GM19023 (cell line): Measurements from ENCODE around the gene TGM2.
"Not testable (repeated sequence)": the region's sequence is repeated elsewhere in the genome, so short reads cannot be mapped to it uniquely, and the experiment has no call there.

Experiments used
- ATAC-seq: cut with Tn5 transposase; IDR thresholded peaks from one replicate; pipeline ENCODE4 v1.9.1; 2021; ENCODE audit warnings: mild to moderate bottlenecking, moderate library complexity; ENCODE audit not compliant: unreplicated experiment

The TGM2 gene

GRCh38 chr20:38104285-38104684 is 60.8 kb downstream of the TGM2 start:
- no peak for ATAC-seq

- not testable (repeated sequence) for ATAC-seq
Measured at GRCh38 chr20:38102206-38102605, 62.9 kb downstream of the TGM2 start.

GRCh38 chr20:38098952-38099351 is 66.1 kb downstream of the TGM2 start:
- no peak for ATAC-seq

GRCh38 chr20:38095017-38095686 is 69.9 kb downstream of the TGM2 start:
- ATAC-seq, result no peak

GRCh38 chr20:38094373-38094891 is 70.6 kb downstream of the TGM2 start:
- ATAC-seq, result peak; percentile 50

GRCh38 chr20:38093641-38094077 is 71.4 kb downstream of the TGM2 start:
- no peak for ATAC-seq

- ATAC-seq, result no peak
Measured at GRCh38 chr20:38092915-38093314, 72.2 kb downstream of the TGM2 start.

- no peak for ATAC-seq
Measured at GRCh38 chr20:38092260-38092857, 72.7 kb downstream of the TGM2 start.

GRCh38 chr20:38091441-38092216 is 73.4 kb downstream of the TGM2 start:
- ATAC-seq, result no peak

GRCh38 chr20:38090061-38090460 is 75.0 kb downstream of the TGM2 start:
- no peak for ATAC-seq

GRCh38 chr20:38089500-38089899 is 75.6 kb downstream of the TGM2 start:
- ATAC-seq, result no peak

- ATAC-seq, result no peak
Measured at GRCh38 chr20:38085026-38085425, 80.0 kb downstream of the TGM2 start.

- no peak for ATAC-seq
Measured at GRCh38 chr20:38084425-38084951, 80.6 kb downstream of the TGM2 start.

- ATAC-seq, result no peak
Measured at GRCh38 chr20:38083338-38084048, 81.6 kb downstream of the TGM2 start.

GRCh38 chr20:38082894-38083293 is 82.2 kb downstream of the TGM2 start:
- ATAC-seq, result no peak

GRCh38 chr20:38081575-38081974 is 83.5 kb downstream of the TGM2 start:
- no peak for ATAC-seq

- no peak for ATAC-seq
Measured at GRCh38 chr20:38079353-38079752, 85.7 kb downstream of the TGM2 start.

GRCh38 chr20:38078084-38078483 is 87.0 kb downstream of the TGM2 start:
- no peak for ATAC-seq
